HepG2 (cell line): ENCODE data around the gene BMP6. TPM values are rescaled to one million over a fixed set of nuclear protein-coding genes. Genes with fewer than 3 reads are reported as not detected.
A peak's percentile ranks its signal among the peaks of the same experiment; 100 is the strongest.

Source experiments
- EHMT2 ChIP-seq: fragments of 200-600 bp; sonication (generic); IDR thresholded peaks from 2 replicates; pipeline ENCODE4 v1.7.0; 2017; ENCODE audit warnings: antibody characterized with exemption, low read depth, low read length, borderline replicate concordance
- HMGXB3 ChIP-seq: sonication (generic); formaldehyde crosslinking; IDR thresholded peaks from 2 replicates; pipeline ENCODE4 v1.4.0; 2020; ENCODE audit warnings: missing genetic modification reagents, borderline replicate concordance
- IRF2 ChIP-seq: IDR thresholded peaks from 2 replicates; pipeline ENCODE4 v1.6.1; 2018; ENCODE audit warnings: missing genetic modification reagents, missing compliant biosample characterization
- IRX3 ChIP-seq: sonication (generic); formaldehyde crosslinking; IDR thresholded peaks from 2 replicates; pipeline ENCODE4 v1.8.1; 2023; ENCODE audit warnings: mild to moderate bottlenecking, low read depth, missing genetic modification reagents, borderline replicate concordance
- MAF1 ChIP-seq: sonication (generic); formaldehyde crosslinking; IDR thresholded peaks from 2 replicates; pipeline ENCODE4 v1.5.0; 2020; ENCODE audit warnings: missing genetic modification reagents, borderline replicate concordance
- NONO ChIP-seq, 2 experiments: fragments of 450-650 bp in 1 of 2; sonication (generic) in 1 of 2; formaldehyde crosslinking in 1 of 2; IDR thresholded peaks in 1 of 2; conservative IDR thresholded peaks in 1 of 2; 2 replicates each; pipeline versions ENCODE4 v1.6.1 to v1.8.0; 2017 to 2022; ENCODE audit warnings: mild to moderate bottlenecking in 1 of 2, missing genetic modification reagents in 1 of 2, moderate library complexity in 1 of 2
- ZNF30 ChIP-seq: sonication (generic); formaldehyde crosslinking; IDR thresholded peaks from 2 replicates; pipeline ENCODE4 v1.5.0; 2020; ENCODE audit warnings: mild to moderate bottlenecking, missing genetic modification reagents
- ZNF431 ChIP-seq: sonication (generic); formaldehyde crosslinking; IDR thresholded peaks from 2 replicates; pipeline ENCODE4 v1.9.0; 2022; ENCODE audit warnings: missing genetic modification reagents, low read depth, mild to moderate bottlenecking, borderline replicate concordance
- ZNF749 ChIP-seq: sonication (generic); formaldehyde crosslinking; IDR thresholded peaks from 2 replicates; pipeline ENCODE4 v1.8.0; 2022; ENCODE audit warnings: mild to moderate bottlenecking, missing genetic modification reagents, moderate library complexity, borderline replicate concordance
- ZNF777 ChIP-seq: sonication (generic); formaldehyde crosslinking; IDR thresholded peaks from 2 replicates; pipeline ENCODE4 v1.4.0; 2020; ENCODE audit warnings: missing genetic modification reagents
- polyA plus RNA-seq, 8 experiments: library from polyadenylated mRNA; depleted of rRNA in 3 of 8; stranded (reverse) in 7 of 8; unstranded in 1 of 8; fragments of >200 nt; fragmentation: Illumina TruSeq in 4 of 8; extraction: Trizol in 4 of 8; gene quantifications; 2 replicates each; pipeline versions ENCODE4 v1.2.1 to v1.2.3, GENCODE V29; 2011 to 2016; ENCODE audit warnings: low read depth in 4 of 8, missing spikeins in 1 of 8, mixed read lengths in 1 of 8; ENCODE audit not compliant: insufficient read depth in 1 of 8
- total RNA-seq, 5 experiments: library from RNA; depleted of rRNA; stranded (reverse); fragments of >200 nt; fragmentation: Illumina TruSeq; extraction: Trizol; gene quantifications; 2 replicates each; pipeline ENCODE4 v1.2.3, GENCODE V29; 2016; ENCODE audit warnings: low read depth in 1 of 5
- TF ChIP-seq, protein P1 (sequence below): sonication (generic); formaldehyde crosslinking; conservative IDR thresholded peaks from 2 replicates; pipeline ENCODE4 v1.8.0; 2022; ENCODE audit warnings: missing genetic modification reagents
- TF ChIP-seq, protein P2 (sequence below): sonication (generic); formaldehyde crosslinking; IDR thresholded peaks from 2 replicates; pipeline ENCODE4 v1.4.0; 2020; ENCODE audit warnings: mild to moderate bottlenecking, missing genetic modification reagents
- TF ChIP-seq, protein P3 (sequence below): sonication (generic); formaldehyde crosslinking; IDR thresholded peaks from 2 replicates; pipeline ENCODE4 v1.5.0; 2020; ENCODE audit warnings: mild to moderate bottlenecking, missing genetic modification reagents, borderline replicate concordance

BMP6 gene
- total and polyA plus RNA-seq, 2 of the 13 experiments (the other 11 are each of a cell fraction or from before 2014, with no cell fraction given), result 0.09 to 0.18 TPM

GRCh38 chr6:7910654-7911344, 184.9 kb downstream of the BMP6 start, which contains the start of gene TXNDC5 (continued):
- TF ChIP-seq, protein P1, sequence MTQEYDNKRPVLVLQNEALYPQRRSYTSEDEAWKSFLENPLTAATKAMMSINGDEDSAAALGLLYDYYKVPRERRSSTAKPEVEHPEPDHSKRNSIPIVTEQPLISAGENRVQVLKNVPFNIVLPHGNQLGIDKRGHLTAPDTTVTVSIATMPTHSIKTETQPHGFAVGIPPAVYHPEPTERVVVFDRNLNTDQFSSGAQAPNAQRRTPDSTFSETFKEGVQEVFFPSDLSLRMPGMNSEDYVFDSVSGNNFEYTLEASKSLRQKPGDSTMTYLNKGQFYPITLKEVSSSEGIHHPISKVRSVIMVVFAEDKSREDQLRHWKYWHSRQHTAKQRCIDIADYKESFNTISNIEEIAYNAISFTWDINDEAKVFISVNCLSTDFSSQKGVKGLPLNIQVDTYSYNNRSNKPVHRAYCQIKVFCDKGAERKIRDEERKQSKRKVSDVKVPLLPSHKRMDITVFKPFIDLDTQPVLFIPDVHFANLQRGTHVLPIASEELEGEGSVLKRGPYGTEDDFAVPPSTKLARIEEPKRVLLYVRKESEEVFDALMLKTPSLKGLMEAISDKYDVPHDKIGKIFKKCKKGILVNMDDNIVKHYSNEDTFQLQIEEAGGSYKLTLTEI (CRISPR knock-in tag), result no peak
- TF ChIP-seq ZNF431 (CRISPR knock-in tag), result no peak
- peak; percentile 43; the same call in 1 of the 2 replicates for TF ChIP-seq HMGXB3
- no peak for TF ChIP-seq IRX3 (CRISPR knock-in tag)
- TF ChIP-seq IRF2 (CRISPR knock-in tag), result peak; percentile 33; the same call in 1 of the 2 replicates
- no peak for TF ChIP-seq ZNF30
- TF ChIP-seq, protein P2, sequence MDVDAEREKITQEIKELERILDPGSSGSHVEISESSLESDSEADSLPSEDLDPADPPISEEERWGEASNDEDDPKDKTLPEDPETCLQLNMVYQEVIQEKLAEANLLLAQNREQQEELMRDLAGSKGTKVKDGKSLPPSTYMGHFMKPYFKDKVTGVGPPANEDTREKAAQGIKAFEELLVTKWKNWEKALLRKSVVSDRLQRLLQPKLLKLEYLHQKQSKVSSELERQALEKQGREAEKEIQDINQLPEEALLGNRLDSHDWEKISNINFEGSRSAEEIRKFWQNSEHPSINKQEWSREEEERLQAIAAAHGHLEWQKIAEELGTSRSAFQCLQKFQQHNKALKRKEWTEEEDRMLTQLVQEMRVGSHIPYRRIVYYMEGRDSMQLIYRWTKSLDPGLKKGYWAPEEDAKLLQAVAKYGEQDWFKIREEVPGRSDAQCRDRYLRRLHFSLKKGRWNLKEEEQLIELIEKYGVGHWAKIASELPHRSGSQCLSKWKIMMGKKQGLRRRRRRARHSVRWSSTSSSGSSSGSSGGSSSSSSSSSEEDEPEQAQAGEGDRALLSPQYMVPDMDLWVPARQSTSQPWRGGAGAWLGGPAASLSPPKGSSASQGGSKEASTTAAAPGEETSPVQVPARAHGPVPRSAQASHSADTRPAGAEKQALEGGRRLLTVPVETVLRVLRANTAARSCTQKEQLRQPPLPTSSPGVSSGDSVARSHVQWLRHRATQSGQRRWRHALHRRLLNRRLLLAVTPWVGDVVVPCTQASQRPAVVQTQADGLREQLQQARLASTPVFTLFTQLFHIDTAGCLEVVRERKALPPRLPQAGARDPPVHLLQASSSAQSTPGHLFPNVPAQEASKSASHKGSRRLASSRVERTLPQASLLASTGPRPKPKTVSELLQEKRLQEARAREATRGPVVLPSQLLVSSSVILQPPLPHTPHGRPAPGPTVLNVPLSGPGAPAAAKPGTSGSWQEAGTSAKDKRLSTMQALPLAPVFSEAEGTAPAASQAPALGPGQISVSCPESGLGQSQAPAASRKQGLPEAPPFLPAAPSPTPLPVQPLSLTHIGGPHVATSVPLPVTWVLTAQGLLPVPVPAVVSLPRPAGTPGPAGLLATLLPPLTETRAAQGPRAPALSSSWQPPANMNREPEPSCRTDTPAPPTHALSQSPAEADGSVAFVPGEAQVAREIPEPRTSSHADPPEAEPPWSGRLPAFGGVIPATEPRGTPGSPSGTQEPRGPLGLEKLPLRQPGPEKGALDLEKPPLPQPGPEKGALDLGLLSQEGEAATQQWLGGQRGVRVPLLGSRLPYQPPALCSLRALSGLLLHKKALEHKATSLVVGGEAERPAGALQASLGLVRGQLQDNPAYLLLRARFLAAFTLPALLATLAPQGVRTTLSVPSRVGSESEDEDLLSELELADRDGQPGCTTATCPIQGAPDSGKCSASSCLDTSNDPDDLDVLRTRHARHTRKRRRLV (CRISPR knock-in tag), result no peak
- no peak for TF ChIP-seq NONO (IDR thresholded peaks at IDR 0.05)
- peak; percentile 64; the same call in 1 of the 2 replicates for TF ChIP-seq NONO (CRISPR knock-in tag; conservative IDR thresholded peaks at IDR 0.05)
- 0 out of 2 replicates have a peak, but pooled peaks have one; percentile 49 for TF ChIP-seq ZNF749 (CRISPR knock-in tag)
- TF ChIP-seq EHMT2, result no peak
- TF ChIP-seq, protein P3, sequence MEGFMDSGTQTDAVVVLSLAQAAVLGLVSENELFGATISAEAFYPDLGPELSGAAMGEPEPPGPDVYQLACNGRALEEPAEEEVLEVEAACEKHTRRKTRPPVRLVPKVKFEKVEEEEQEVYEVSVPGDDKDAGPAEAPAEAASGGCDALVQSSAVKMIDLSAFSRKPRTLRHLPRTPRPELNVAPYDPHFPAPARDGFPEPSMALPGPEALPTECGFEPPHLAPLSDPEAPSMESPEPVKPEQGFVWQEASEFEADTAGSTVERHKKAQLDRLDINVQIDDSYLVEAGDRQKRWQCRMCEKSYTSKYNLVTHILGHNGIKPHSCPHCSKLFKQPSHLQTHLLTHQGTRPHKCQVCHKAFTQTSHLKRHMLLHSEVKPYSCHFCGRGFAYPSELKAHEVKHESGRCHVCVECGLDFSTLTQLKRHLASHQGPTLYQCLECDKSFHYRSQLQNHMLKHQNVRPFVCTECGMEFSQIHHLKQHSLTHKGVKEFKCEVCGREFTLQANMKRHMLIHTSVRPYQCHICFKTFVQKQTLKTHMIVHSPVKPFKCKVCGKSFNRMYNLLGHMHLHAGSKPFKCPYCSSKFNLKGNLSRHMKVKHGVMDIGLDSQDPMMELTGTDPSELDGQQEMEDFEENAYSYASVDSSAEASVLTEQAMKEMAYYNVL (CRISPR knock-in tag), result no peak
- peak; percentile 52; the same call in 1 of the 2 replicates for TF ChIP-seq ZNF777 (CRISPR knock-in tag)
- TF ChIP-seq MAF1 (CRISPR knock-in tag), result 0 out of 2 replicates have a peak, but pooled peaks have one; percentile 56
